ENCODE measurements around the gene CKB.

CKB gene

GRCh38 chr14:103483600-103483999 lies 39.0 kb downstream of the CKB start:
- DNase-seq = no peak

GRCh38 chr14:103480595-103480994 lies 42.0 kb downstream of the CKB start:
- DNase-seq = no peak

GRCh38 chr14:103476631-103477030 lies 46.0 kb downstream of the CKB start:
- no peak for DNase-seq

- DNase-seq = no peak
These were observed 46.6 kb downstream of the CKB start for GRCh38 chr14:103476065-103476464.

- DNase-seq = no peak
These were observed 47.7 kb downstream of the CKB start for GRCh38 chr14:103474893-103475292.

- DNase-seq = no peak
These were observed 49.7 kb downstream of the CKB start for GRCh38 chr14:103472939-103473338.

All from NCI-H510A treated with DMSO at 0.1 percent for 48 hours (cell line).